COLO829 (cell line): Measurements from ENCODE around the gene NKX2-4.
"Not testable (repeated sequence)": the region's sequence is repeated elsewhere in the genome, so short reads cannot be mapped to it uniquely, and the experiment has no call there.

Experiments
- DNase-seq: peaks from one replicate; pipeline ENCODE4 v3.0.0; 2012; ENCODE audit warnings: low spot score

The NKX2-4 gene

DNA sequence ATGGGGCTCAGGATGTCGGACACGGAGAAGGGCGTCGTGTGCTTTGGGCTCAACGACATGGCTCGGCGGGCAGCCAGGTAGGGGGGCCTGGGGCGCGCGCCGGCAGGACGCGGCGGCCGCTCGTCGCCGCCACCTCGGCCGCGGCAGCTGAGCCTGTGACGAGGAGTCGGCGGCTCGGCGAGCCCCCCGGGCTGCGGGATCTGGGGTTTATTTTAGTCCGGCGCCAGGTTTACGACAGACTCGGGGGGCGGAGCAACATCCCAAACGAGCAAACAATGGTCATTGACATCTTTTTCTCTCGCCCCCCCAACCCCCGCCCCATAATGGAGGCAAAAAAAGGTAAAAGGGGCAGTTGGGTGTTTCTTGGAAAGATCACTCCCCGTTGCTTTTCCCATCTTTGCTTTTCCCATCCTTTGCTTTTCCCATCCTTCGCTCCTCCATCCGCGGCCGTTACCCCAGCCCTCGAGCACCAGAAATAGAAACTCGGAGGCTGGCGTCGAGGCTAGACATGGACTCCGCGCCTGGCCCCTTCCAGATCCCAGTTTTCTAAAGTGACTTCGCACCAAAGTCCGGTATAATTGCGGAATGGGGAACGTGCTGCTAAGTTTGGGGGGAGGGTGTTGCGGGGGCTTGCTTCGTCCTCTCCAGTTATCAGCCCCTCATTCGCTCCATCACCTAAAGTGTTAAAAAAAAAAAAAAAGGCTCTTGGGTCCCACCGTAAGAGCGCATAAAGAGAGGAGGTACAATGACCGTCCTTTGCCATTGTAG lies at the start of gene NKX2-4:
Gene NKX2-4 (minus strand): TSS at position 186 of the 768 bp plus-strand sequence. CDS start 127 bp downstream, at position 59.
- DNase-seq: no peak

DNA sequence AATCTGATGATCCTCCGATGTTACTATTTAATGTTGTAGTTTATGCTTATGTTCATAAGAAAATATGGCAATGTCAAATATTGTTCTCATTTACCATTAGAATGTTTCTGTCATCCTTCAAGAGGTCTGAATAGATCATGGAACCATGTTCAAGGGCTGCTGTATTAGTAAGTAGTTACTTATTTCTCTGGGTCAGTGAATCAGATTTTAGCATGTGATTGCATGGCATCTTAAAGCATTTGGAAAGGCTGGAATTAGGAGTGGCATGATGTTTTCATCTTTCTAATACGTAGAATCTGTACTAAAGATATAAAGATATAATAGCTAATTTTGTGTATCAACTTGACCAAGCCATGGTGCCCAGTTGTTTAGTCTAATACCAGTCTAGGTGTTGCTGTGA lies 40.5 kb upstream of the NKX2-4 start:
- DNase-seq: no peak

DNA sequence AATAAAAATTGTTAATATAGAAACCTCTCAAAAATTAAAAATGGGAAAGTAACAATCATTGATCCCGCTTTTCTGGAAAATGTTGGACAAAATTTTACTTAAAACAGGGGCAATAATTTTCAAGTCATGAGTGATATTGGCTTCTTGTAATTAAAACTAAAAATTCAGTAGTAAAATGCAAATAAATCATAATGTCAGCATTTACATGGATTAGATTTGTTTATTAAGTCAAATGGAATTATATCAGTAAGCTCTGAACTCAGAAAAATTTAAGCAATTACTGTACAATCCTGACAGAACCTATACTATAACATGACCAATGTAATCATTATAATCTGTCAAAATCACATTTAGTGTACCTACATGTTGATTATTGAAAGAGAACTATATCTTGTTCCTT lies 39.9 kb upstream of the NKX2-4 start:
- no peak for DNase-seq

DNA sequence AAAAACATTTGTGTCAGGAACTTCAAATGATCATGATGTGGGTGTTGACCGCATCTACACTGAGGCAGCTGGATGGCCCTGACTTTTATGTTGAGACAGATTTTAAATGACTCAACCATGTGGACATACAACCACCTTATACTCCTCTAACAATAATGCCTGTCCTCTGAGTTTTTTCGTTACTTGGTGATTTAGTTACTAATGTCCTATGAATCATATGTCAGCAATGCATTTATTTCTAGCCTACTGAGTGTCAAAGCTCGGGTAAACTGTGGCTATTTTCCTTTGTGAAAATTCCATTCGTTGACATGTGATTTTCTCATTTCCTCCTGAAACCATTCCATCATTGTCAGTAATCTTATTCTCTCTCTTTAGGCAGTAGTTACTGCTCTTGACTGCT lies 38.9 kb upstream of the NKX2-4 start:
- DNase-seq: peak; percentile 95

DNA sequence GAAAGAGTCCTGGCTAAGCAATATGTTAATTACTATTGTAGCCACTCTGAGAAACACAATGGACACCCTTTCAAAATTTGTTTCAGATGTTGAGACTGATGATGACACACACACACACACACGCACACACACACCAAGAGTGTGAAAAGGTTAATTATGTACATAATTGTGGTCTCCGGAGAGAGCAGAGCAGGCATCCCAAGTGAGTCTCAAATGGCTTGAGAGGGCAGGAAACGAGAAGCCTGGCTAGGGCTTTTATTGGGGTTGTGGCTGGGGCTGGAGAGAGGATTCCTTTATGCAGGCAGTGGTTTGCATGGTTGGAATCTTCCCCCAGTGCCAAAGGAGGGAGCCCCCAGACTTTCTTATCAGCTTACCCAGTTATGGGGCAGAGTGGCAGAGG lies 38.2 kb upstream of the NKX2-4 start:
- DNase-seq: no peak

DNA sequence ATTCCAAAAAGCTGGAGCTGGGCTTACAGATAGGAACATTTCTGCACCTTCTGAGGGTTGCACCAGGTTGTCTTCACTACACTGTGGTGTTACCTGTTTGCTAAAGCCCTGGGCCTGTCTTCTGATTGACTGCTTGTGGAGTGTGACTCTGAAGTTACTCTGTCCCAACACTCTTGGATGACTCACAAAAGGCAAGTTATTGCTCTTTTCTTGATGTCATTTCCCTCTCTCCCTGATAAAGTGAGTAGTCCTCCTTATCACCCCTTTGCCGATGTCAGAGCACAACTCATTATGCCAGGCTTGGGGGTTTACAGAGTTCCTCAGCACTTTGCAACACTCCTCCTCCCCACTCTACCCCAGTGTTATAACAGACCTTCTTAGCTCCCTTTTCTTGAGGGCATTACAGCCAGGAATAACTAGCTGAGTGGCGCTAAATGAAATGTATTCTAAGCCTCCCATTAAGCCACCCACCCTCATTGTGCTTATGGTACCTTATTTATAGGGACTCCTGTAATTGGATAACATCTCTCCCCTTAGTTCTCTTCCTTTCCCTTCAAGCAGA lies 36.1 kb upstream of the NKX2-4 start:
- no peak for DNase-seq

DNA sequence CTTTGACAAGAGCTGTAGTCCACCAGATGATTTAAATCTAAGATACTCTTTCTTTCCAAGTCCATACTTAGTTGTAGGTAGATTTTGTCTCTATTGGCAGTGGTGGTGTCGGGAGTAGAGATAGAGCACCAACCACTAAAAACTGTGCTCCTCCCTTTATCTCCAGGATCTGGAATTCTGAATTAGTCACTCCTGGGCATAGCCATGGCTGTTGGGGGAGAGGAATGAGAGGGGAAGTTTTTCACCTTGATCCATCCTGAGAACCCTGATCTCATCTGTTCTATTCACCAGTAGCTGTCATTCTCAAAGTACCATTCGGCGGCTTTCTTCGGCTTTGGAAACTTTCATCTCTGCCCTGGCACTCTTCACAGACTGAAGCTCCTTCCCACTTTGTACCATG lies 35.6 kb upstream of the NKX2-4 start:
- no peak for DNase-seq

DNA sequence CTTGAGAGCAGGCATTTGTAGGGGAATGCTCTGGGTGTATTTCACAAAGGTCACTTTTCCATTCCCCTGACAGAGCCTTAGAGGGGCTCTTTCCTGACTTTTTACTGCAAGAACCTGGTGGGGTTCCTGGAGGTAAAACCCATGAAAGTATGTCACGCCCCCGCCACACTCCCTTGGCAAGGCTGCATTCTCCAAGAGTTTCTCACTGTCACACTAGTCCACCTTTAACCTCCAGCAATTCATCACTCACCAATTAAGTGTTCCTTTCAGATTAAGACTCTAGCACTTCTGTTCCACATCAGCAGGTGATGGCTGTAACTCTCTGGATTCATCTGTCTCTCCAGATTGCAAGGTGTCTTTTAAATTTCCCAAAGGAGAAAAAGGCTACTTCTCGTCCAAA lies 32.7 kb upstream of the NKX2-4 start:
- DNase-seq: no peak

DNA sequence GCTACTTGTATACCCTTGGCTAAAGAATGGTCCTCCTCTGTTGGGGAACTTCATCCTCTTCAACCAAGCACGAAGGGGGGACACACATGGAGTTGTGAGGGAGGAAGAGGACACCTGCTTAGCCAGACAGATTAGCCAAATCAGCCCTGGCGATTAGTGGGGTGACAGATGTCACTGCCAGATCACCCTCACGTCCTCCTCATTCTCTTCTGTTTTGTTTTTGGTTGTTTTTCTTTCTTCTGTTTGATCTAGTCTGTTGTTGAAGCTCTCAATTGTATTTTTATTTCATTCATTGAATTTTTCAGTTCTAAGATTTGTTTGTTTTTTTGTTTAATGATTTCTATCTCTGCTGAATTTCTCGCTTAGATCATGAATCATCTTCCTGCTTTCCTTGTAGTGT lies 27.5 kb upstream of the NKX2-4 start:
- DNase-seq: no peak

DNA sequence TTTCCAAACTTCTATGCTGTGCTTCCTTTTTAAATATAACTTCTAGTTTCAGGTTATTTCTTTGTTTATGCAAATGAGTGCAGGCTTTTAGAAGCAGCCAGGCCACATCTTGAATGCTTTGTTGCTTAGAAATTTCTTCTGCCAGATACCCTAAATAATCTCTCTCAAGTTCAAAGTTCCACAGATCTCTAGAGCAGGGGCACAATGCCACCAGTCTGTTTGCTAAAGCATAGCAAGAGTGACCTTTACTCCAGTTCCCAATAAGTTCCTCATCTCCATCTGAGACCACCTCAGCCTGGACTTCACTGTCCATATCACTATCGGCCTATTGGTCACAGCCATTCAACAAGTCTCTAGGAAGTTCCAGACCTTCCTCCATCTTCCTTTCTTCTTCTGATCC lies 26.4 kb upstream of the NKX2-4 start:
- not testable (repeated sequence) for DNase-seq

DNA sequence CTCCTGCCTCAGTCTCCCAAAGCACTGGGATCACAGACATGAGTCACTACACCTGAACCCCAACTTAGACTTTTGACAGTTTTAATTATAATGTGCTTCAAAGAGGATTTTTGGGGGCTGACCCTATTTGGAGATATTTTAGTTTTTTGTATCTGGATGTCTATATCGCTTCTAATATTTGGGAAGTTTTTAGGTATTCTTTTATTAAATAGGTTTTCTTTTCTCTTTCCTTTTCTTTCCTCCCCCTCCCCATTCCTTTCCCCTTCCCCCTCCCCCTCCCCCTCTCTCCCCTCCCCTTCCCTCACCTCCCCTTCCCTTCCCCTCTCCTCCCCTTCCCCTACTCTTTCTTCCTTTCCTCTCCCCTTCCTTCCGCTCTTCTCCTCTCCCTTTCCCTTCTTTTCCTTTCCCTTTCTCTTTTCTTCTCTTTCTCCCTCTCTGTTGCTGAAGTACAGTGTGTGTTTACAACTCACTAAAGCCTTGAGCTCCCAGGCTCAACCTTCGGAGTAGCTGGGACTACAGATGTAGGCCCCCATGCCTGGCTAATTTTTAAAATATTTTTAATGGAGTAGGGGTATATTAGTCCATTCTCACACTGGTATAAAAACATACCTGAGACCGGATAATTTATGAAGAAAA lies 24.4 kb upstream of the NKX2-4 start:
- no peak for DNase-seq

DNA sequence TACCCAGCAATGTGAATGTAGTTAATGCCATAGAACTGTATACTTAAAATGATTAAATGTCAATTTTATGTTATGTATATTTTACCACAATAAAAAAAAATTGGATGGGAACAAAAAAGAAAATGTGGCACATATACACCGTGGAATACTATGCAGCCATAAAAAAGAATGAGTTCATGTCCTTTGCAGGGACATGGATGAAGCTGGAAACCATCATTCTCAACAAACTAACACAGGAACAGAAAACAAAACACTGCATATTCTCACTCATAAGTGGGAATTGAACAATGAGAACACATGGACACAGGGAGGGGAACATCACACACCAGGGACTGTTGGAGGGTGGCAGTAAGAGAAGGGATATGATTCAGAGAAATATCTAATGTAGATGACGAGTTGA lies 21.8 kb upstream of the NKX2-4 start:
- not testable (repeated sequence) for DNase-seq

DNA sequence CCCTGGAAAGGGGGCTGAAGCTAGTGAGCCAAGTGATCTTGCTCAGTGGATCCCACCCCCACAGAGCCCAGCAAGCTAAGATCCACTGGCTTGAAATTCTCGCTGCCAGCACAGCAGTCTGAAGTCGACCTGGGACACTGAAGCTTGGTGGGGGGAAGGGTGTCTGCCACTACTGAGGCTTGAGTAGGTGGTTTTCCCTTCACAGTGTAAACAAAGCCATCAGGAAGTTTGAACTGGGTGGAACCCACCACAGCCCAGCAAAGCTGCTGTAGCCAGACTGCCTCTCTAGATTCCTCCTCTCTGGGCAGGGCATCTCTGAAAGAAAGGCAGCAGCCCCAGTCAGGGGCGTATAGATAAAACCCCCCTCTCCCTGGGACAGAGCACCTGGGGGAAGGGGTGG lies 16.7 kb upstream of the NKX2-4 start:
- DNase-seq: not testable (repeated sequence)

DNA sequence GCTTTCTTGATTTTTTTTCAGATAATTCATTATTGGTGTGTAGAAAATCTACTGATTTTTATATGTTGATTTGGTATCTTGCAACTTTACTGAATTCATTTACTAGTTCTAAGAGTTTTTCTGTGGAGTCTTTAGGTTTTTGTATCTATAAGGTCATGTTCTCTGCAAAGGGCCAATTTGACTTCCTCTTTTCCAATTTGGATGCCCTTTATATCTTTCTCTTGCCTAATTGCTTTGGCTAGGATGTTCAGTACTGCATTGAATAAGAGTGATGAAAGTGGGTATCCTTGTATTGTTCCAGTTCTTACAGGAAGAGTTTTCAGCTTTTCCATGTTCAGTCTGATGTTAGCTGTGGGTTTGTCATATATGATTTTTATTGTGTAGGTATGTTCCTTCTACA lies 14.4 kb upstream of the NKX2-4 start:
- no peak for DNase-seq

DNA sequence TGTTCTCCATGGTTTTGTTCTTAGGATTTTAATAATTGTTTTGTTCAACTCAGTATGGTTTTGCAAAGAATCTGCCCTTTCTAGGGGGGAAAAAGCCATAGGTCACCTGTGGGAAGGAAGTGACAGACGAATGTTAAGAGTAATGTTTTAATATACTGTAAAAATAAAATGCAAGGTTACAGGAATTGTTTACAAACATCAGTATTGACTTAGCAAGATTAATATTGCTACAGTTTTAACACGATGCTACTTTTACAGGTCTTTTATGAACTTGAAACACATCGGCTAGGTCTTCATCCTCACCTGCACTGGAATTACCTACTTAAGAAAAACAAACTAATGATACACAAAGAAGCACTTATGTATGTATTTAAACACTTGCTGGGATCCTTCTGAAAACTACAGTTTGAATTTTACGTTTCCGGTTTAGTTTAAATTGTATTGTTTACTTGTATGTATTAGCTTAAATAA lies 1.7 kb upstream of the NKX2-4 start:
- no peak for DNase-seq

DNA sequence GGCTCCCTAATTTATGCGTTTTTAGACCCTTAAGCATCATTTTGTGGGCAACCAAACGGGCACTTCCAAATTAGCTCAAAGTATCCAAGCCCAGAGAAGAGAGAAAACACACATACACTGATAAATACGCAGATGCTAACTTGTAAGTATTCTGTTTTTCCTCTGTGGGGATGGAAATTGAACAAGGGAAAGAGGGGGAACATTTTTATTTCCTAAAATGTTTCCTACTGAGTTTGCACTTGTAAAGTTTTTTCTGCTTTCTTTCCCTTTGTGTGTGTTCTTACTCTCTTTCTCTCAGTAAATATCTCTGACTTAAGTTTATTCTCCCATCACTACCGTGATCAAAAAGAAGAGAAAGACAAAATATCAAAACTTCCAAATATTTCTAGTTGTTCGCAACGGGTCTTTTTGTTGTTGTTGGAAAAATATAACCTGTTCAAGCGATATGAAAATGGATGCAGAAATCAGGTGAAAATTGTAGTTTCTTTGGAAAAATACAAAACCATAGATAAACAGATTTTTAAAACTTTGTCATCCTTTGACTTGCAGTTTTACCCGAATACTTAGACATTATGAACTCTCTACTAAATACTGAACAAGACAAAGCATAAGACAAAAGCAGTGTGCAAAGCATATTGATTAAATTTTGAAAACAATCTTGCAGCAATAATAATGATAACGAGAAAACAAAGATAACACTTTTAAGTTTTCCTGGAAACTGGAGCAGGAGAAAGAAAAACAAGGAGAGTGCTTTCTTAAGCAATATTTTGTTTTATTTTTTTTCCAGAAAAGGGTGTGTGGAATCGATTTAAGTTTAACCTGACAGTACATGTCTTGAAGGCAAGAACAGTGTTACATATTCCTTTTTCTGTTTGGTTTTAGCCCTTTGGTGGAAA lies 1.0 kb upstream of the NKX2-4 start:
- DNase-seq: no peak

DNA sequence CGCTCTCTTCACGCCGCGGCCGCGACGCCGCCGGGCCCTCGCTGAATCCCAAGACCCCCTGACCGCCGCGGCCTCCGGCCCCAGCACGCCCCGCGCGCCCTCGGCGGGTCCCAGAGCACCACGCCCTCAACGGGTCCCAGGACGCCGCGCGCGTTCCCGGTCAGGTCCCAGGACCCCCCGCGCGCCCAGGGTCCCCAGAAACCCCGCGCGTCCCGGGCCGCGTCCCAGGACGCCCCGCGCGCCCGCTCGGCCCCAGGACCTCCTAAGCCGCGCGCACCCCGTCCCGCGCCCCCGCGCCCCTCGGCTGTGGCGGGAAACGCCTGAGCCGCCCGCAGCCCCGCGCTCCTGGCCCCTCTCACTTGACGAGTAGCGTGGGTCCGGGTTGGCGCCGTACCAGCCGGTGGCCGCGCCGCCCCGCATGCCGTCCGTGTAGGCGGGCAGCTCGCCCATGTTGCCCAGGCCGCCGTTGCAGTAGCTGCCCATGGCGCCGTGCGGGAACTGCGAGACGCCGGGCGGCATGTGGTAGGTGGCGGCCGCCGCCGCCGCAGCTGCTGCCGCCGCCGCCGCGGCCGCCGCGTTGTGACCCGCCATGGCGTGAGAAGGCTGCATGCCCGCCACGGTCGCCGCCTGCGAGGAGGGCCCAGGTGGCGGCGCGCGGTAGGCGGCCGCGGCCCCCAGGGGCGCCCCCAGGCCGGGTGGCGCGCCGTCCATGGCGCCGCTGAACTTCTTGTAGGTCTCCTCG lies 556 bp downstream of the NKX2-4 start:
- DNase-seq: no peak

DNA sequence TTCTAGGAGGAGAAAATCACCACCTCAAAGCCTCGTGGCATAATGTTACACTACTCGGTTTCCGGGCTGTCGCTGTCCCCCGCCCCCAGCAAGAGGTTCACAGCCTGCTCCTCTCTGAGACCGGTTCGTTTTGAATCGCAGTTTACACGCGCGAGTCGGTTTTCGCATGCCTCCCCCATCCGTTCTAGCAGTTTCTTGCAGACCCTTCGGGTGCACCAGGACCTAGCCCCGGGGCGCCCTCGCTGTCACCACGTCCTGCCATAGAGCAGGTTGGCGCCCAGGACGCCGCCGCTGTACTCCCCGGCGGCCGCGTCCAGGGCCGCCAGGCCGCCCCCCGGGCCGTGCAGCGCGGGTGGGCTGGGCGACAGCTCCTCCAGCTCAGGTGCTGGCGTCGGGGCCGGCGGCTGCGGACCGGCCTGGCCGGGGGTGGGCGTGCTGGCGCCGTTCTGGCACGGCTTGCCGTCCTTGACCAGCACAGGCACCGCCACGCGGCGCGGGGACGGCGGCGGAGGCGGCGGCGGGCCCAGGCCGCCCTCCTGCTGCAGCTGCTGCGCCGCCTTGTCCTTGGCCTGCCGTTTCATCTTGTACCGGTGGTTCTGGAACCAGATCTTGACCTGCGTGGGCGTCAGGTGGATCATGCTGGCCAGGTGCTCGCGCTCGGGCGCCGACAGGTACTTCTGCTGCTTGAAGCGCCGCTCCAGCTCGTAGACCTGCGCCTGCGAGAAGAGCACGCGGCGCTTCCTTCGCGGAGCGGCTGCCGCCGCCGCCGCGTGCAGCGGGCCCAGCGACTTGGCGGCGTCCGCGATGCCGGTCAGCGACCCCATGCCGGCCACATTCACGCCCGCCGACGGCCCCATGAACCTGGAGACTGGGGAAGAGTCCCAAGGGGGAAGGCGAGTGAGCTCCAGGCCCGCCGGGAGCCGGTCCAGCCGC lies 1.4 kb downstream of the NKX2-4 start:
- DNase-seq: no peak

DNA sequence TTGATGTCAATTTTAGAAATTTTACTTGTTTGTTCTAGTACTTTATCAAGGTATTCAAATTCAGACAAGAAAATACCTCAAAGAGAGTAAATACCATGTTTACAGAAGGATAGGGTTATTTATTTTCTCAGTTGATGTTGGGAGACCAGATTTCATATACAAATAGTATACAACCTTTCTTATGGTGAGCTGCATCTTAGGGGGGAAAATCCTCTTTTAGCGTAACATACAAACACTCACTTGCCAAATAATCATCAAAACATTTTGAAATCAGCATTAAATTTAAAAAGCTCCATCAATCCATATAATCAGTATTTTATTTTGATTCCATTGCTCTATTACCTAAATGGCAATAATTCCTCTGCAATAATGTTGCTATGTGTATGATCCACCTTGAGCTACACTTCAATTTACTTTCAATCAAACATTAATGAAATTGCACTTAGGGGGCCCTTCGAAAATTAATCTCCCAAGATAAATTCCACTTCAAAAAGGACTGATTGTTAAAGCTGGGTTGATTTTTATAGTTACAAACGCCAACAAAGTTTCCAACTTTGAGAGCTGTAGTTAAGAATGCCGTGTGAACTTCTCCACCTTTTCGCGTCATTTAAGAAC lies 2.2 kb downstream of the NKX2-4 start:
- no peak for DNase-seq

DNA sequence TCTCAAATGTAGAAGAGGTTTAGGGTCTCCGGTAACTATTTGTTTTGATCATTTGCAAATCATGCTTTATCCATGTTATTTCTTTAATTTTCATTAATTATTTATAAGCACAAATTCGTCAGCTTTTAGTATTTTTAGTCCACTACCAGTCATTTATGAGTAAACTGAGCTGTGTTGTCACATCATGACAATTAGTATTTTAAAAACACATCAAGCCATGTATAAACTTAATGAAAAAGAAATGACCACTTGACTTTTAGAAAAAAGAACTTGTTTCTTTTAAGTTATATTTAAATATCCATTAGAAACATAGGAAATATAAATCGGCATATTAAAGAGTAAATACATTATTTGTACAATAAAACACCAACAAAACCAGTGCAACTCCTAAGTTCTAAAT lies 2.8 kb downstream of the NKX2-4 start:
- DNase-seq: no peak
